Retina (tissue), 1 donor: Measurements from ENCODE around the gene MYH2.

ENCODE experiments used
- DNase-seq: peaks from one replicate; pipeline ENCODE4 v3.0.0-alpha.2; 2016

The MYH2 gene

GRCh38 chr17:10513299-10514067 is 36.0 kb downstream of the MYH2 start:
- no peak for DNase-seq

GRCh38 chr17:10512856-10513255 is 36.6 kb downstream of the MYH2 start:
- DNase-seq: no peak

GRCh38 chr17:10499950-10500349 is 49.5 kb downstream of the MYH2 start:
- DNase-seq: no peak

GRCh38 chr17:10492004-10492403 is 57.5 kb downstream of the MYH2 start:
- DNase-seq: no peak

GRCh38 chr17:10482252-10482651 is 67.2 kb downstream of the MYH2 start:
- no peak for DNase-seq

- DNase-seq: no peak
Observed at GRCh38 chr17:10477701-10478100, 71.8 kb downstream of the MYH2 start.

- no peak for DNase-seq
Observed at GRCh38 chr17:10474536-10474935, 74.9 kb downstream of the MYH2 start.

GRCh38 chr17:10471858-10472257 is 77.6 kb downstream of the MYH2 start:
- no peak for DNase-seq
